Measurements from ENCODE around the gene VPS29. TPM values are rescaled to one million over a fixed set of nuclear protein-coding genes. Genes with fewer than 3 reads are reported as not detected.
"Not testable (repeated sequence)": the region's sequence is repeated elsewhere in the genome, so short reads cannot be mapped to it uniquely, and the experiment has no call there.

Gene VPS29
- total and polyA plus RNA-seq, 8 donors: 29.1 to 120 (median 39.8) TPM

DNA sequence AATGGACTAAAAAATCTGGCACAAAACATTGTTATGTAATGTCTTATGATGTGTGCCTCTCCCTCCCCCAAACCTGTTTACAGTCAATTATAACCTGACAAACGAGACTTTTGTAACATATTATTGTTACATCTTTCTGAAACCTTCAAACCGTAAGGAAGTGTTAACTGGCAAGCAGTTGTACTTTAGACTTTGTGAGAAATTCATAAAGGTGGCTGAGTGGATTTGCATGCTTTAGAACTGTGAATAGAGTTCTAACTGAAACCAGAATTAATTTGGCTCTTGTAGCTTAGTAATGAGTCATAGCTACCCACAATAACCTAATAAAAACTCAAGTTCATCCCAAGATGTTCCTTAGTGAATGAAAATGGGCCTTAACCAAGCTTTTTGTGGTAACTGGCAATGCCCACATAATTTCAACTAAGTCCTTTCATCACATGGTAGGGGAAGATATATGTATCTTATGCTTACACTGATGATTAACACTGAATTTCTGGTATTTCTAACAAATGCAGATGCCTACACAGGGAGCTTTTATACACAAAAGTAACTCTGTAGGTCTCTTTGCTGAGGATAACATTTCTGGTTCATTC is 29.9 kb upstream of the VPS29 start:
- no peaks in the 10 kb centered on the region for H3K9me3 ChIP-seq
- intact Hi-C loops (cut with DNase I): no loop called here
- DNase-seq: no peak
- FAIRE-seq: peak; percentile 91
- 29 to 33% methylated on average over 2 of the region's 2 CpGs for WGBS, 2 donors
- H3K27ac ChIP-seq: no peak overlapping the region
- TF ChIP-seq, protein P1, sequence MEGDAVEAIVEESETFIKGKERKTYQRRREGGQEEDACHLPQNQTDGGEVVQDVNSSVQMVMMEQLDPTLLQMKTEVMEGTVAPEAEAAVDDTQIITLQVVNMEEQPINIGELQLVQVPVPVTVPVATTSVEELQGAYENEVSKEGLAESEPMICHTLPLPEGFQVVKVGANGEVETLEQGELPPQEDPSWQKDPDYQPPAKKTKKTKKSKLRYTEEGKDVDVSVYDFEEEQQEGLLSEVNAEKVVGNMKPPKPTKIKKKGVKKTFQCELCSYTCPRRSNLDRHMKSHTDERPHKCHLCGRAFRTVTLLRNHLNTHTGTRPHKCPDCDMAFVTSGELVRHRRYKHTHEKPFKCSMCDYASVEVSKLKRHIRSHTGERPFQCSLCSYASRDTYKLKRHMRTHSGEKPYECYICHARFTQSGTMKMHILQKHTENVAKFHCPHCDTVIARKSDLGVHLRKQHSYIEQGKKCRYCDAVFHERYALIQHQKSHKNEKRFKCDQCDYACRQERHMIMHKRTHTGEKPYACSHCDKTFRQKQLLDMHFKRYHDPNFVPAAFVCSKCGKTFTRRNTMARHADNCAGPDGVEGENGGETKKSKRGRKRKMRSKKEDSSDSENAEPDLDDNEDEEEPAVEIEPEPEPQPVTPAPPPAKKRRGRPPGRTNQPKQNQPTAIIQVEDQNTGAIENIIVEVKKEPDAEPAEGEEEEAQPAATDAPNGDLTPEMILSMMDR (IDR thresholded peaks at IDR 0.05): no peak
- no peaks in the 10 kb centered on the region for H3K27me3 ChIP-seq
- no peak overlapping the region for H3K4me3 ChIP-seq
- H3K4me1 ChIP-seq: peaks cover 0 to 5% (median 0%) of the 10 kb centered on the region in 3 donors
- ATAC-seq: peak in 2 of 4 donors; percentile 24 to 55
- H3K36me3 ChIP-seq: peaks cover 0 to 12% (median 6%) of the 10 kb centered on the region in 3 donors

DNA sequence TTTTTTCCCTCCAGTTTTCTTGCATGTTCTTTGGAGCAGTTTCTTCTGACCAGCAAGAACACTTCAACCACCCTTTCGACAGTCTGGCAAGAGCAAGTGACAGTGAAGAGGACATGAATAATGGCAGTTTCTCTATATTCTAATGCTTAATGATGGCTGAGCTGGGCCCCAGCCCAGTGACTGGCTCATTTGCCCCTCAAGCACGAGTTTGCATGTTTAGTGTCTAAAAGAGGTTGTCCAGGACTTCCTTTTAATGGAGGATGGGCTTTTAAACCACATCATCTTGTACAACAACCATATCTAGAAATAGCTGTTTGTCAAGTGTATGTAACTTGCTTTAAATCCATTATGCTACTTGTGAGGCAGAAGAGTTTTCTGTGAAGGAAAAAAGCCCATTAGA is 28.6 kb upstream of the VPS29 start:
- no peaks in the 10 kb centered on the region for H3K9me3 ChIP-seq
- FAIRE-seq: no peak
- intact Hi-C loops (cut with DNase I): no loop called here
- 73 to 85% methylated on average over 2 of the region's 2 CpGs for WGBS, 2 donors
- no peaks in the 10 kb centered on the region for H3K27me3 ChIP-seq
- no peak for ATAC-seq
- no peak overlapping the region for H3K27ac ChIP-seq
- peaks cover 0 to 5% (median 0%) of the 10 kb centered on the region in 3 donors for H3K4me1 ChIP-seq
- TF ChIP-seq, protein P1 (IDR thresholded peaks at IDR 0.05): no peak
- H3K36me3 ChIP-seq: peaks cover 0 to 7% (median 0%) of the 10 kb centered on the region in 3 donors
- H3K4me3 ChIP-seq: no peak overlapping the region
- DNase-seq: no peak

DNA sequence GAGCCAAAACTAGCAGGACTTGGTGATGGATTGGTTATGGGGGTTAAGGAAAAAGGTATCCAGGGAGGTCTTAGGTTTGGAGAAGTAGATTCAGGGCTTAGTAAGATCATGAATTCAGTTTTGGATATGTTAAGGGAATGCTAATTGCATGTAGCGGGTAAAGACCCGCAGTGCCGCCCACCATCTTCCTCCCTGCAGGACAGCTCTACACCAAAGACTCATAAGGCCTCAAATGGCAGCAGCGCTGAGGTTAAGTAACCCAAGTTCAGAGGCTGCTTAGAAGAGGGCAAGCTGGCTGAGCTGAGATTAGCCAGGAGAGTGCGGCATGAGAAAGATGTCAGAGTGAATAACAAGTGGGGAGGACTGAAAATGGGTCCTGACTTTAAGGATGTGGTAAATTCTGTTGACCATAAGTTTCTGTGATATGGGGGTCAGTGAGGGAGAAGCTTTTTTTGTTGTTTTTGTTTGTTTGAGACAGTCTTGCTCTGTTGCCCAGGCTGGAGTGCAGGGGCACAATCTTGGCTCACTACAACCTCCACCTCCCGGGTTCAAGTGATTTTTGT is 26.4 kb upstream of the VPS29 start:
- peaks cover 0 to 3% (median 0%) of the 10 kb centered on the region in 3 donors for H3K4me1 ChIP-seq
- intact Hi-C loops (cut with DNase I): no loop called here
- TF ChIP-seq, protein P1 (IDR thresholded peaks at IDR 0.05): no peak
- WGBS, 2 donors: 95 to 97% methylated on average over 6 of the region's 6 CpGs
- no peak overlapping the region for H3K4me3 ChIP-seq
- ATAC-seq: no peak
- FAIRE-seq: no peak
- H3K27me3 ChIP-seq: no peaks in the 10 kb centered on the region
- no peak overlapping the region for H3K27ac ChIP-seq
- H3K9me3 ChIP-seq: no peaks in the 10 kb centered on the region
- DNase-seq: no peak
- H3K36me3 ChIP-seq: no peaks in the 10 kb centered on the region

DNA sequence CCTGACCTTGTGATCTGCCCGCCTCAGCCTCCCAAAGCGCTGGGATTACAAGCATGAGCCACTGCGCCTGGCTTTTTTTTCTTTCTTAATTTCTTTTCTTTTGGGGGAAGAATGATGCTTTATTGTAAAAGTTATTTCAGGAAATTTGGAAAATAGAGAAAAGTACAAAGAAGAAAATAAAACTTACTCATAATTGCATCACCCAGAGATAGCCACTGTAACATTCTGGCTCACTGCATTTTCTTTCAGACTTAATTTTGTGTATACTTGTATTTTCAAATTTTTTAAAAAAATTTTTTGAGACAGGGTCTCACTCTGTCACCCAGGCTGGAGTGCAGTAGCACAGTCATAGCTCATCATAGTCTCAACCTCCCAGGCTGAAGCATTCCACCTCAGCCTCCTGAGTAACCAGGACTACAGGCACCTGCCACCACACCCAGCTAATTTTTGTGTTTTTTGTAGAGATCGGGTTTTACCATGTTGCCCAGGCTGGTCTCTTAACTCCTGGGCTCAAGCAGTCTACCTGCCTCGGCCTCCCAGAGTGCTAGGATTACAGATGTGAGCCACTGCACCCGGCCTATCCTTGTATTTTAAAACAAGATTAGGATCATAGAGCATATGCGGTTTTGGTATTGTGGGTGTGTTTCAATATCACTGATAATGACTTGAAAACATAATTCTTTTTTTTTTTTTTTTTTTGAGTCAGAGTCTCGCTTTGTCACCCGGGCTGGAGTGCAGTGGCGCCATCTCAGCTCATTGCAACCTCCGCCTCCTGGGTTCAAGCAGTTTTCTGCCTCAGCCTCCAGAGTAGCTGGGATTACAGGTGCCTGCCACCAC is 19.2 kb upstream of the VPS29 start:
- intact Hi-C loops (cut with DNase I); DNase-seq; H3K36me3 ChIP-seq; H3K4me1 ChIP-seq; FAIRE-seq; H3K27ac ChIP-seq; H3K27me3 ChIP-seq; H3K4me3 ChIP-seq; H3K9me3 ChIP-seq; ATAC-seq: not testable (repeated sequence)
- 92 to 93% methylated on average over 11 of the region's 11 CpGs for WGBS, 2 donors

DNA sequence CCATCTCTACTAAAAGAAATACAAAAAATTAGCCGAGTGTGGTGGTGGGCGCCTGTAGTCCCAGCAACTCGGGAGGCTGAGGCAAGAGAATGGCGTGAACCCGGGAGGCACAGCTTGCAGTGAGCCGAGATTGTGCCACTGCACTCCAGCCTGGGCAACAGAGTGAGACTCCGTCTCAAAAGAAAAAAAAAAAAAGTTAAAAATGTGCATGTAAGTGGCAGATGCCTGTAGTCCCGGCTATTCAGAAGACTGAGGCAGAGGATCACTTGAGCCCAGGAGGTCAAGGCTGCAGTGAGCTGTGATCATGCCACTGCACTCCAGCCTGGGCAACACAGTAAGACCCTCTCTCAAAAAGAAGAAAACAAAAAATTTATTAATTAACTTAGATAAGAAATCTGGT is 16.1 kb upstream of the VPS29 start:
- WGBS, 2 donors: 79 to 86% methylated on average over 8 of the region's 8 CpGs
- not testable (repeated sequence) for FAIRE-seq, H3K36me3 ChIP-seq, H3K27me3 ChIP-seq, ATAC-seq, H3K27ac ChIP-seq, DNase-seq, H3K9me3 ChIP-seq, H3K4me3 ChIP-seq, H3K4me1 ChIP-seq
- intact Hi-C loops (cut with DNase I): loop anchor here in 2 of 3 donors (10.0 kb wide), 2 partner anchors 77 to 87 kb away; no protein-coding TSS in a partner anchor

Measured in pancreas (tissue), 10 donors.